GM12878 (cell line): ENCODE data around the gene NR1I3. TPM values are rescaled to one million over a fixed set of nuclear protein-coding genes. Genes with fewer than 3 reads are reported as not detected.

Experiments used
- ATAC-seq: fragments of 200-7000 bp; cut with Tn5 transposase; 3 replicates; pipeline ENCODE4 v1.9.1; 2020; ENCODE audit warnings: mild to moderate bottlenecking, moderate library complexity
- BruUV-seq: library from RNA; stranded (reverse); fragments of 400-500 nt; replicated peaks from 2 replicates; lab custom pipeline; 2021; lab: Mats Ljungman, UMichigan
- CTCF ChIA-PET: fragments of 300-600 bp; sonication (Branson Sonifier 250); formaldehyde crosslinking; extraction: SDS; loops from one replicate; lab custom pipeline; 2021; ENCODE audit warnings: inconsistent platforms; lab: Yijun Ruan, JAX
- POLR2A ChIA-PET: fragments of 350-600 bp; formaldehyde crosslinking; extraction: SDS; loops from one replicate; lab custom pipeline; 2021; ENCODE audit warnings: inconsistent platforms; lab: Charles Lee
- RAD21 ChIA-PET: fragments of 300-600 bp; sonication (Branson Sonifier 250); formaldehyde crosslinking; loops from one replicate; lab custom pipeline; 2023; ENCODE audit warnings: antibody characterized with exemption; ENCODE audit not compliant: unreplicated experiment; lab: Charles Lee
- SMC1A ChIA-PET: fragments of 300-600 bp; sonication (Branson Sonifier 250); formaldehyde crosslinking; loops from one replicate; lab custom pipeline; 2023; ENCODE audit not compliant: unreplicated experiment, uncharacterized antibody; lab: Charles Lee
- DNase-seq: peaks from one replicate; pipeline ENCODE4 v3.0.0-alpha.2; 2011; ENCODE audit warnings: low read depth, low spot score
- FAIRE-seq: peaks from 3 replicates; lab custom pipeline; 2011; peaks lifted over from hg19 to GRCh38; lab: Jason Lieb, UNC
- H2AFZ ChIP-seq: 2 replicates; pipeline ENCODE4 v1.6.0; 2011; ENCODE audit warnings: low read depth, low read length, control low read depth; ENCODE audit not compliant: control insufficient read depth
- H3K27ac ChIP-seq: 2 replicates; pipeline ENCODE4 v1.5.1; 2011; ENCODE audit warnings: control low read depth; ENCODE audit not compliant: control insufficient read depth, insufficient read depth
- H3K27me3 ChIP-seq, 2 experiments: replicated peaks in 1 of 2; 2 replicates each; pipeline versions ENCODE4 v1.6.0 to v1.6.1; 2011; ENCODE audit warnings: low read length in 1 of 2; ENCODE audit not compliant: control insufficient read depth in 2 of 2, insufficient read depth in 2 of 2
- H3K36me3 ChIP-seq, 2 experiments: 2 replicates each; pipeline ENCODE4 v1.5.1; 2011; ENCODE audit warnings: low read length in 1 of 2; ENCODE audit not compliant: control insufficient read depth in 2 of 2, insufficient read depth in 2 of 2
- H3K4me1 ChIP-seq: 2 replicates; pipeline ENCODE4 v1.6.1; 2011; ENCODE audit warnings: mild to moderate bottlenecking, low read length, moderate library complexity, mixed read lengths; ENCODE audit not compliant: control insufficient read depth, insufficient read depth
- H3K4me2 ChIP-seq: 2 replicates; pipeline ENCODE4 v1.6.0; 2011; ENCODE audit warnings: control low read depth; ENCODE audit not compliant: control insufficient read depth, insufficient read depth
- H3K4me3 ChIP-seq: fragments of 200-600 bp; sonication (generic); 2 replicates; pipeline ENCODE4 v1.5.1; 2016
- H3K79me2 ChIP-seq: 2 replicates; pipeline ENCODE4 v1.6.0; 2011; ENCODE audit warnings: low read length; ENCODE audit not compliant: control insufficient read depth, insufficient read depth
- H3K9ac ChIP-seq: 2 replicates; pipeline ENCODE4 v1.8.0; 2011; ENCODE audit warnings: low read length, control low read depth, mixed read lengths; ENCODE audit not compliant: control insufficient read depth, insufficient read depth
- H3K9me3 ChIP-seq: replicated peaks from 3 replicates; pipeline ENCODE4 v1.5.1; 2011; ENCODE audit warnings: mild to moderate bottlenecking, low read length; ENCODE audit not compliant: control insufficient read depth, insufficient read depth
- H4K20me1 ChIP-seq: 2 replicates; pipeline ENCODE4 v1.6.0; 2011; ENCODE audit not compliant: control insufficient read depth, insufficient read depth
- EGR1 ChIP-seq, 2 experiments: IDR thresholded peaks; 1 replicate in 1 of 2; 2 replicates in 1 of 2; pipeline ENCODE4 v1.6.1; 2011 to 2012; ENCODE audit warnings: low read depth in 2 of 2, low read length in 2 of 2, borderline replicate concordance in 1 of 2, mild to moderate bottlenecking in 1 of 2, moderate library complexity in 1 of 2
- MTA2 ChIP-seq: fragments of 450-650 bp; IDR thresholded peaks from 2 replicates; pipeline ENCODE4 v1.6.1; 2016; ENCODE audit warnings: low read depth, mild to moderate bottlenecking, moderate library complexity
- MXI1 ChIP-seq: fragments of 150-350 bp; IDR thresholded peaks from 2 replicates; pipeline ENCODE4 v1.6.1; 2011; ENCODE audit warnings: low read depth, mild to moderate bottlenecking, inconsistent platforms, low read length, improper control_type of control experiment
- WGBS: methylation state at CpG from one replicate; pipeline ENCODE4 v1.1.6; 2016; ENCODE audit warnings: low lambda C conversion rate; ENCODE audit not compliant: insufficient replicate concordance, insufficient coverage; ENCODE audit errors: missing lambda C conversion rate; 5-methylcytosine and 5-hydroxymethylcytosine counted together
- in situ Hi-C: fragments of 300-500 bp; cut with MboI; formaldehyde crosslinking; loops from 9 replicates; pipeline ENCODE4 v1.14.3; 2018; ENCODE audit warnings: mixed read lengths
- intact Hi-C: fragments of 100-400 bp; cut with micrococcal nuclease; formaldehyde crosslinking; loops from one replicate; pipeline ENCODE4 v1.14.2; 2022; ENCODE audit not compliant: unreplicated experiment
- polyA plus RNA-seq, 11 experiments: library from polyadenylated mRNA; depleted of rRNA in 4 of 11; unstranded in 6 of 11; stranded (reverse) in 5 of 11; fragments of >200 nt; fragmentation: Nextera tagmentation in 4 of 11; fragmentation: Illumina TruSeq in 1 of 11; extraction: Ambion mirVana in 4 of 11; extraction: Trizol in 1 of 11; gene quantifications; 1 replicate in 1 of 11; 2 replicates in 10 of 11; pipeline versions ENCODE4 v1.2.1 to v1.2.3, GENCODE V29; 2011 to 2016; ENCODE audit warnings: inconsistent platforms in 2 of 11, missing spikeins in 2 of 11, low read depth in 1 of 11
- total RNA-seq, 4 experiments: library from RNA; depleted of rRNA in 3 of 4; stranded (reverse); fragments of >200 nt in 3 of 4; fragmentation: Illumina TruSeq in 1 of 4; extraction: Trizol in 1 of 4; gene quantifications; 2 replicates each; pipeline versions ENCODE4 v1.2.1 to v1.2.3, GENCODE V29; 2013 to 2021

NR1I3 gene
- total and polyA plus RNA-seq, 10 of the 15 experiments (the other 5 are each of a cell fraction or from before 2014, with no cell fraction given), result 0.13 to 0.52 (median 0.24) TPM; not detected in 7

DNA sequence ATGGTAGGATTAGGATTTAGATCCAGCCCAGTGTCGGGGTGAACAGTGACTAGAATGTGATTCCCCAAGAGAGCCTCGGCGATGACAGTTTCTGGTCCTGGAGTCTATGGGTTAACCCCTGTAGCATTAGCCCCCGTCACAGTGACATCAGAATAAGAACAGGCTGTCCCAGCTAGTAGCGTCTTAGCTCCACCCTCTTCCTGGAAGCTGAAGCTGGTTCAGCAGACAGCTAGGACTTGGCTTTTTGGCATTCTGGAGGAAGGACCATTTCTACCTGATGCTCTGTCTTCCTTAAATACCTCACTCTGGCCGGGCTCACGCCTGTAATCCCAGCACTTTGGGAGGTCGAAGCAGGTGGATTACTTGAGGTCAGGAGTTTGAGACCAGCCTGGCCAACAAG lies 30.8 kb downstream of the NR1I3 start (continued):
- no peak for TF ChIP-seq MXI1

DNA sequence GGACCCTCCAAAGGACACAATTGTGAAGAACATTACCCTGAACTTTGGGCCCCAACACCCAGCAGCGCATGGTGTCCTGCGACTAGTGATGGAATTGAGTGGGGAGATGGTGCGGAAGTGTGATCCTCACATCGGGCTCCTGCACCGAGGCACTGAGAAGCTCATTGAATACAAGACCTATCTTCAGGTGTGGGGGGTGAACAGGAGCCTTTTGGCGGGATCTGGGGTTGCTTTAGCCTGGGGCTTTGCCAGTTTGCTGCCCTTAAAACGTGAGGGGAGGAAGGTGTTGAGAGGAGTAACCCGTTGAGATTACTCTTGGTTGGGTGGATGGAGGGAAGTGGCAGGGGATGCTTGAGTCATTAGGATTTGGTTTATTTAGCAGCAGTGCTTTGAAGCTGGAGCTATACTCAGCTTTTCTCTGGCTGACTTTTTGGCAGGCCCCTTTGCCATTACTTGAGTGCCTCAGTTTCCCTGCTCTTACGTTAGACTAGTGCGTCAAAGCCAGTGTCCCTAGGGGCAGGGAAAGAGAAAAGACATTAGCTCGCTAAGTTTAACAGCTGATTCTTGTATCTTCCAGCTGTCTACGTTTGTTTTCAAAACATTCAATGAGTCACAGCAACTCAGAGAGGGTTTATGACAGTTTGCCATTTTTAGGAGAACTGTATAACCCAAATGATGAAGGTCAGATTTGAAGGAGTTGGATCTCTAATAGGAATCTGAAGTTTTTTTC lies 31.4 kb downstream of the NR1I3 start:
- Histone ChIP-seq H2AFZ (no peak overlapping the region), H4K20me1 (no peaks in the 10 kb centered on the region), H3K27me3 (no peaks in the 10 kb centered on the region), H3K4me1 (peaks cover 10% of the 10 kb centered on the region), H3K79me2 (peaks cover 20% of the 10 kb centered on the region), H3K9me3 (no peaks in the 10 kb centered on the region), H3K9ac (no peak overlapping the region), H3K36me3 (peaks cover 9 to 27% of the 10 kb centered on the region in 2 experiments; a peak in 3 of 4 replicates), H3K4me3 (no peak overlapping the region), H3K4me2 (no peak overlapping the region), H3K27ac (no peak overlapping the region)
- intact Hi-C loops (loop anchor here (5.0 kb wide), 2 partner anchors 86 to 176 kb away; no protein-coding TSS in a partner anchor), in situ Hi-C loops (no loop called here)
- DNase-seq, result no peak
- no TSS peak for BruUV-seq
- ChIA-PET SMC1A (interaction anchor here (0.6 to 8.1 kb wide), 9 partner anchors 11 to 333 kb away, joined by 3 to 66 read pairs (median 8); partner anchors contain the start of gene TOMM40L), RAD21 (interaction anchor here (1.0 to 6.6 kb wide), 3 partner anchors 19 to 176 kb away, joined by 3 to 72 read pairs (median 5); partner anchors contain the start of gene TOMM40L), CTCF (interaction anchor here (0.8 to 13.6 kb wide), 8 partner anchors 12 to 177 kb away, joined by 3 to 385 read pairs (median 10); partner anchors contain the start of genes APOA2, FCER1G, PPOX and TOMM40L), POLR2A (interaction anchor here (1.0 to 1.6 kb wide), 5 partner anchors 12 to 53 kb away, joined by 3 to 4 read pairs (median 4); partner anchors contain the start of genes PCP4L1, TOMM40L and UFC1)
- FAIRE-seq, result no peak
- TF ChIP-seq EGR1 (IDR thresholded peaks at IDR 0.05; ENCODE audit: borderline replicate concordance in 1 of 2, low read depth in 2 of 2, low read length in 2 of 2) (no peak), MTA2 (no peak)
- no peak for ATAC-seq
- WGBS, result 90% methylated on average over 12 of the region's 12 CpGs
